Umbilical cord (tissue), 2 donors: ENCODE results near the gene SEC23A. TPM values are rescaled to one million over a fixed set of nuclear protein-coding genes. Genes with fewer than 3 reads are reported as not detected.
A peak's percentile ranks its signal among the peaks of the same experiment; 100 is the strongest.

Experiments
- DNase-seq: peaks from one replicate; pipeline ENCODE4 v3.0.0-alpha.2; 2015; ENCODE audit warnings: low spot score
- total RNA-seq: library from RNA; depleted of rRNA; stranded (reverse); fragments of >200 nt; gene quantifications from one replicate; pipeline ENCODE4 v1.2.3, GENCODE V29; 2014; ENCODE audit warnings: low replicate concordance; ENCODE audit not compliant: insufficient read depth

Gene SEC23A
- total RNA-seq, 1 donor from 2014 or later = 418 TPM

- no peak for DNase-seq
These were observed 111.7 kb downstream of the SEC23A start for GRCh38 chr14:38991299-38991698.

GRCh38 chr14:38989922-38990546, 113.0 kb downstream of the SEC23A start:
- peak; percentile 20 for DNase-seq

DNA sequence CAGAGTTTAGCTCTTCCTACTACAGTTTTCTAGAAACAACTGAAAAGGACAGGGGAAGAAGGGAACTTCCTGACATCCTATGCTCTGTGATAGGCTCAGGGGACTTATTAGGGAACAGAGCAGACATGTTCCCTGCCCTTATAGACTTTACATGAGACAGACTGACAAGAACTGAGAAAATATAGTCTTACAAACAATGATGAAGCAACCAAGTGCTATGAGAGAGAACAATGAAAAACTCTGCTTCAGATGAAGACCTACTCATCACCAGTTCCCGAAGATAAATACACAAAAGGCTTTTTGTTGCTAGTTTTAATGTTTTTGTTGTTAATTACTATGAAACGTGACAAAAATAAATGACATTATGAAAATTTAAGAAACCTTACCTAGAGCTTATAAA, 115.3 kb downstream of the SEC23A start:
- DNase-seq = no peak

DNA sequence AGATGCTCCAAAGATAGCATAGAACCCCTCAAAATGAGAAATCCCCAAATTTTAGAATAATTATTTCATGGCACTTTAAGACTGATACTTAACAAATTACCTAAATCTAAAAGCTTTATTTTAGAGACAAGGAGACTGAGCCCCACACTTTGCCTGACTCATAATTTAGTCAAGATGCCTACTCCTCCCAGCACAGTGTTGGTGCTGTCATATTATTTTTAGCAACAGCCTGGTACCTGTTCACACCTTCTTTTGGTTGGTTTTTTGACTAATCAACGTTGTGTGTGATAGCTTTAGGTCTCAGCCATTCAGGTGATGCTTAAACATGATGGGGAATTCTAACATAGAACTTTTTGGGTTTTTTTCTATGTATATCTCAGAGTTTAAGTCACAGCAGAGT, 120.2 kb downstream of the SEC23A start:
- no peak for DNase-seq

GRCh38 chr14:38982278-38982677, 120.8 kb downstream of the SEC23A start:
- no peak for DNase-seq

Other genes with a start within 250 kb of the SEC23A start
- gene GEMIN2, start 11.1 kb upstream of the SEC23A start, total RNA-seq = 65.5 TPM
- 29.6 TPM for gene TRAPPC6B, start 67.1 kb upstream of the SEC23A start, total RNA-seq
- gene PNN, start 72.0 kb upstream of the SEC23A start, total RNA-seq = 36.1 TPM
- 21.9 TPM for gene MIA2, start 130.7 kb upstream of the SEC23A start, total RNA-seq